MM.1S (cell line): ENCODE data around the gene FGFR4.

Experiments
- EZH2 ChIP-seq: fragments of 300-600 bp; sonication (generic); optimal IDR thresholded peaks from 2 replicates; pipeline ENCODE3; 2017; ENCODE audit warnings: low read depth, mild to moderate bottlenecking, antibody characterized with exemption, low read length, mixed read lengths
- TF ChIP-seq, protein P1 (sequence below): fragments of 300-600 bp; sonication (generic); IDR thresholded peaks from 2 replicates; pipeline ENCODE4 v1.5.1; 2016; ENCODE audit warnings: antibody characterized with exemption, low read length, mixed read lengths

DNA sequence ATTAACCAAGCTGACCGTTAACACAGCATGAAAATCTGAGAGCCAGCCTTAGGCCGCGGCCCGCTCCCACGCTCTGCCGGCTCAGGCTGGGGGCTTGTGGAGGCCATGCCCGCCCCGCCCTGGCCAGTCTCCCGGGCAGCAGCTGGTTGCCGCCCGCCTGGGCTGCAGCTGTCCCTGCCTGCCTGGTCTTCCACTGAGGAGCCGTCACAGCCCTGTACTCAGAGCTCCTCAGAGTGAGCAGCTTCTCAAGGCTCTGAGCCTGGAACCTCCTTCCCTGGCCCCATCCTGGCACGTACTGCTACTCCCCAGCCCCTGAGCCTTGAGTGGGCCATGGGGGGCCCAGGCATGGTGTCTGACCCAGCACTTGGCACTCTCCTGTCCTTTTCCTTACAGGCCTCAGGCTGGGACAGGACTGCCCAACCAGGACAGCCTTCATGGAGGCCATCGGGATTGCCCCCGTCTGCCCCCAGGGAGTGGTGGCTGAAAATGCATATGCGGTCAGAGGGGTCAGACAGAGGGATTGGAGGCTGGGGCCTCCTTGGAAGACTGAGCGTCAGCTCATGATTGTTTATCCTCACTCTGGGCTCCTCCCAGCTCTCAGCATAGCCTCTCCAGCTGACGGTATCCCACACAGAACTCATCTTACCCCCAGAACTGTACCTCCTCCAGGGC is 11.9 kb downstream of the FGFR4 start:
- TF ChIP-seq, protein P1, sequence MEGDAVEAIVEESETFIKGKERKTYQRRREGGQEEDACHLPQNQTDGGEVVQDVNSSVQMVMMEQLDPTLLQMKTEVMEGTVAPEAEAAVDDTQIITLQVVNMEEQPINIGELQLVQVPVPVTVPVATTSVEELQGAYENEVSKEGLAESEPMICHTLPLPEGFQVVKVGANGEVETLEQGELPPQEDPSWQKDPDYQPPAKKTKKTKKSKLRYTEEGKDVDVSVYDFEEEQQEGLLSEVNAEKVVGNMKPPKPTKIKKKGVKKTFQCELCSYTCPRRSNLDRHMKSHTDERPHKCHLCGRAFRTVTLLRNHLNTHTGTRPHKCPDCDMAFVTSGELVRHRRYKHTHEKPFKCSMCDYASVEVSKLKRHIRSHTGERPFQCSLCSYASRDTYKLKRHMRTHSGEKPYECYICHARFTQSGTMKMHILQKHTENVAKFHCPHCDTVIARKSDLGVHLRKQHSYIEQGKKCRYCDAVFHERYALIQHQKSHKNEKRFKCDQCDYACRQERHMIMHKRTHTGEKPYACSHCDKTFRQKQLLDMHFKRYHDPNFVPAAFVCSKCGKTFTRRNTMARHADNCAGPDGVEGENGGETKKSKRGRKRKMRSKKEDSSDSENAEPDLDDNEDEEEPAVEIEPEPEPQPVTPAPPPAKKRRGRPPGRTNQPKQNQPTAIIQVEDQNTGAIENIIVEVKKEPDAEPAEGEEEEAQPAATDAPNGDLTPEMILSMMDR: no peak
- no peak for TF ChIP-seq EZH2
